Mesothelial cell of epicardium (in vitro differentiated cells): ENCODE data around the gene SEMA6A. TPM values are rescaled to one million over a fixed set of nuclear protein-coding genes. Genes with fewer than 3 reads are reported as not detected.

Experiments used
- DNase-seq, 2 experiments: peaks; one replicate each; pipeline ENCODE4 v3.0.0; 2021; ENCODE audit warnings: low spot score in 2 of 2; ENCODE audit not compliant: unreplicated experiment in 2 of 2
- H3K27ac Mint-ChIP-seq: 2 replicates; pipeline ENCODE4 v1.8.0; 2021; ENCODE audit warnings: mixed read lengths
- H3K27me3 Mint-ChIP-seq: 2 replicates; pipeline ENCODE4 v1.8.0; 2021; ENCODE audit warnings: low read depth, mixed read lengths
- H3K36me3 Mint-ChIP-seq: 2 replicates; pipeline ENCODE4 v1.8.0; 2021; ENCODE audit warnings: mixed read lengths
- H3K4me1 Mint-ChIP-seq: 2 replicates; pipeline ENCODE4 v1.8.0; 2021; ENCODE audit warnings: mixed read lengths
- H3K4me3 Mint-ChIP-seq: 2 replicates; pipeline ENCODE4 v1.8.0; 2021; ENCODE audit warnings: mild to moderate bottlenecking, moderate library complexity, mixed read lengths
- H3K9me3 Mint-ChIP-seq: 2 replicates; pipeline ENCODE4 v1.8.0; 2021; ENCODE audit warnings: mixed read lengths
- CTCF ChIP-seq: fragments of 200-600 bp; sonication (generic); IDR thresholded peaks from one replicate; pipeline ENCODE4 v1.5.0; 2021; ENCODE audit warnings: antibody characterized with exemption; ENCODE audit not compliant: unreplicated experiment
- total RNA-seq: library from RNA; stranded (reverse); gene quantifications from 3 replicates; pipeline ENCODE4 v1.2.1, GENCODE V29; 2021

Gene SEMA6A
- total RNA-seq, 1 donor from 2014 or later, result 129 TPM

DNA sequence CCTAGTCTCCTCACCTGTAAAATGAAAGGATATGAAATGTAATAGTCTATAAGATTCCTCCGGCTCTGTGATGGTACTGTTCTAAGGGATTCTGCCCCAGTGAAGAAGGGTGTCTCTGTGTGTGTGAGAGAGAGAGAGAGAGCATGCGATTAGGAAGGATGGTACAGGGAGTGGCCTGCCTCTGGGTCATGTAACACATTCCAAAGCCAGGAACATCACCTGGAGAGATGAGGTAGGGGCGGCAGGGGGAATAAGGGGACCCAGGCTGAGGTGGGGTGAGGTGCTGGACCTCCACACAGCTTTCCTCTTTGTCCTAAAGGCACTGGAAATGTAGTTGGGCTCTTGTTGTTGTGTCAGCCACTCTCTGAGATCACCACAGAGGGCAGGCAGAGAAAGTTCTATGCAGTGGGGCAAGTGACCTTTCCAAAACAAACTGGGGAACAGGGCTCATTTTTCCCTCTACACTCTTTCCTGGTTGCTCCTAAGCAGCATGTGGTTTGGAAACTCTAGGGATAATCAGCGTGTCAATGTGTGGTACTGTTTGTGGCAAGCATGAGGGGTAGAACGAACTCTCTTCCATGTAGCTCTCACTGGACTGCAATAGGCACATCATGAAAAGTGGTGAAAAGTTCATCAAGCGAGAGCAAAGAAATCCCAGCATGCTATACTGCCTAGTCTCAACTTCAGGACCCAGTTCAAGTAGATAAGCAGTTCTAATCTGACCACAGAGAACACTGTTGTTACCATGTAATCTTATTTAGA lies 65.0 kb downstream of the SEMA6A start:
- Mint-ChIP-seq H3K4me1 (peaks cover 75% of the 10 kb centered on the region), H3K36me3 (no peaks in the 10 kb centered on the region), H3K9me3 (peaks cover 3% of the 10 kb centered on the region), H3K27me3 (no peaks in the 10 kb centered on the region), H3K27ac (peak overlapping the region; percentile 40), H3K4me3 (no peak overlapping the region)
- no peak for TF ChIP-seq CTCF
- DNase-seq, result no peak

DNA sequence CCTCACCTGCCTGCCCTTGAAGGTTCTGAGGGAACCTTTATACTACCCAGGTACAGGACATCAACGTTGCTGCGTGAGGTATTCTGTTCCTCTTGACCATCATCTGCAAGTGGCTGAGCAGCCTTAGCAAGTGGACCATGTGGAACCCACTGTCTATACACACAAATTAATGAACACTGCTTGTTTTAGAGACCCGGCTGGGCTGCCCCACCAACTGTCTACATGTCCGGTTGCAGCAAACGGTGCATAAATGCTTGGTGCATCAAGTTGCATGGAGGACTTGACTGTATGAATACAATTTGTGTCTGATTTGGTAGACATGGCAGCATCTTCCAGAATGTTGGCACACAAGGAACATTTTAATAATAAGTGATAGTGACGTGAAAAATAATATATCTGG lies 65.8 kb downstream of the SEMA6A start:
- Mint-ChIP-seq H3K36me3 (no peaks in the 10 kb centered on the region), H3K9me3 (peaks cover 3% of the 10 kb centered on the region), H3K27me3 (no peaks in the 10 kb centered on the region), H3K4me3 (no peak overlapping the region), H3K27ac (peak overlapping the region; percentile 48), H3K4me1 (peaks cover 78% of the 10 kb centered on the region)
- no peak for TF ChIP-seq CTCF
- DNase-seq, result no peak

GRCh38 chr5:116507941-116508655 lies 66.5 kb downstream of the SEMA6A start:
- Mint-ChIP-seq H3K9me3 (no peaks in the 10 kb centered on the region), H3K36me3 (no peaks in the 10 kb centered on the region), H3K27me3 (no peaks in the 10 kb centered on the region), H3K4me3 (no peak overlapping the region), H3K4me1 (peaks cover 86% of the 10 kb centered on the region), H3K27ac (peak overlapping the region; percentile 84)
- no peak for DNase-seq
- no peak for TF ChIP-seq CTCF

- Mint-ChIP-seq H3K36me3 (no peaks in the 10 kb centered on the region), H3K9me3 (no peaks in the 10 kb centered on the region), H3K27ac (peak overlapping the region; percentile 84), H3K27me3 (no peaks in the 10 kb centered on the region), H3K4me3 (no peak overlapping the region), H3K4me1 (peaks cover 96% of the 10 kb centered on the region)
- no peak for TF ChIP-seq CTCF
- DNase-seq, result no peak
Observed at GRCh38 chr5:116507051-116507537, 67.5 kb downstream of the SEMA6A start.

DNA sequence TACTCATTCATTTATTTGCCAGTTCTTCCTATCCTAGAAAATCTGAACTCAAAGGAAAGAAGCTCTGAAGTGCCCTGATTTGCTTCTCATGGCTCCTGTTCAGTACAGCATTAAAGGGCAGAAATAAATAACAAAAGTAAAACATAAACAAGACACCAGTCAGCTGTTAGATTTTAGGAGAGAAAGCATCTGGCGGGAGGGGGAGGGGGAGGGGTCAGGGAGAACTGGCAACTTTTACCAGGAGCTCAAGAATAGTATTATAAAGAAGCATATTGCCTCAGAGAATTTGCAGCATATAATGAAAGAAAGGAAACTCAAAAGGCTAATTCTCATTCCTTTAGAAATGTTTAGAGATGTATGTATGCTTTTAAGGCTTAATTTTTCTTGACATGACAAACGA lies 68.1 kb downstream of the SEMA6A start:
- no peaks in the 10 kb centered on the region for H3K9me3 Mint-ChIP-seq
- no peak overlapping the region for H3K4me3 Mint-ChIP-seq
- H3K27me3 Mint-ChIP-seq, result no peaks in the 10 kb centered on the region
- DNase-seq, result no peak
- H3K4me1 Mint-ChIP-seq, result peaks cover 96% of the 10 kb centered on the region
- H3K36me3 Mint-ChIP-seq, result no peaks in the 10 kb centered on the region
- TF ChIP-seq CTCF, result no peak
- H3K27ac Mint-ChIP-seq, result peak overlapping the region; percentile 84
